Naive B cell (primary cell): ENCODE measurements around the gene RAB31. TPM values are rescaled to one million over a fixed set of nuclear protein-coding genes. Genes with fewer than 3 reads are reported as not detected.

Experiments used
- ATAC-seq, 2 donors: fragments of 150-1000 bp; cut with Tn5 transposase; 2 replicates each; pipeline ENCODE4 v1.10.0; 2021; ENCODE audit warnings: low read depth in 2 of 2, mild to moderate bottlenecking in 2 of 2, moderate library complexity in 2 of 2
- DNase-seq: peaks from one replicate; pipeline ENCODE4 v3.0.0; 2022
- H3K27ac Mint-ChIP-seq, 6 donors: one replicate each; pipeline ENCODE4 v1.8.0; 2020 to 2022; ENCODE audit warnings: mild to moderate bottlenecking in 6 of 6, mixed read lengths in 6 of 6, moderate library complexity in 5 of 6, inconsistent platforms in 2 of 6
- H3K27me3 Mint-ChIP-seq, 3 donors: one replicate each; pipeline ENCODE4 v1.8.0; 2021 to 2022; ENCODE audit warnings: mixed read lengths in 3 of 3, mild to moderate bottlenecking in 1 of 3
- H3K36me3 Mint-ChIP-seq, 2 donors: one replicate each; pipeline ENCODE4 v1.8.0; 2020 to 2022; ENCODE audit warnings: mixed read lengths in 2 of 2, inconsistent platforms in 1 of 2, mild to moderate bottlenecking in 1 of 2
- H3K4me1 Mint-ChIP-seq, 3 donors: one replicate each; pipeline ENCODE4 v1.8.0; 2020 to 2022; ENCODE audit warnings: mixed read lengths in 3 of 3, inconsistent platforms in 1 of 3, mild to moderate bottlenecking in 1 of 3, moderate library complexity in 1 of 3
- H3K4me3 Mint-ChIP-seq, 8 donors: one replicate each; pipeline ENCODE4 v1.8.0; 2020 to 2022; ENCODE audit warnings: mild to moderate bottlenecking in 8 of 8, mixed read lengths in 8 of 8, moderate library complexity in 8 of 8, inconsistent platforms in 2 of 8
- H3K9me3 Mint-ChIP-seq, 7 donors: one replicate each; pipeline ENCODE4 v1.8.0; 2020 to 2022; ENCODE audit warnings: mixed read lengths in 7 of 7, mild to moderate bottlenecking in 5 of 7, inconsistent platforms in 2 of 7, moderate library complexity in 1 of 7
- polyA plus RNA-seq, 6 donors: library from polyadenylated mRNA; unstranded; fragments of 300-500 nt; fragmentation: Illumina TruSeq; gene quantifications; one replicate each; pipeline ENCODE4 v1.2.3, GENCODE V29; 2021; ENCODE audit warnings: low read depth in 6 of 6

Gene RAB31
- polyA plus RNA-seq, 6 donors from 2014 or later: 20.7 to 66.5 (median 38.6) TPM

DNA sequence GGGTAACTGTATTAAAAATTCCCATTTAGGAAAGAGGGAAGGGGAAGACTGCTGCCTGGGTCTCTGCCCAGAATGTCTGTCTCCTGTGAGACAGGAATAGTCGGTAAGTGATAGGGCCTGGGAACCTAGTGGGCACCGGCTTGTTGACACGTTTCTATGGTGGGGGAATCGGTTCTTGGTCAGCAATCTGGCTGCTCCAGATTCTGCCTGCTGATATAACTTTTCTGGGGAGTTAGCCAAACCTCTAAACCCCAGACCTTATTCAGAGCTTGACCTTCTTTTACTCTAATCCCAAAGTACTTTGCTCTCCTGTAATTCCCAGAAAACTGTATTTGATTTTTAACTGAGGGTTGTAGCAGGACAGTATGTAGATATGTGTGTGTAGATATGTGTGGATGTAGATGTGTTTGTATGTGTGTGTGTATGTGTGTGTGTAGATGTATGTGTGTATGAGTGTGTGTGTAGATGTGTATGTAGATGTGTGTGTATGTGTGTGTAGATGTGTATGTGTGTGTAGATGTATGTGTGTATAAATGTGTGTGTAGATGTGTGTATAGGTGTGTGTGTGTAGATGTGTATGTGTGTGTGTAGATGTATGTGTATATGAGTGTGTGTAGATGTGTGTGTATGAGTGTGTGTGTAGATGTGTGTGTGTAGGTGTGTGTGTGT, 115.8 kb downstream of the RAB31 start:
- no peaks in the 10 kb centered on the region for H3K27me3 Mint-ChIP-seq
- no peak overlapping the region for H3K27ac Mint-ChIP-seq
- ATAC-seq: no peak
- no peak overlapping the region for H3K4me3 Mint-ChIP-seq
- no peak for DNase-seq
- peaks cover 0 to 9% (median 4%) of the 10 kb centered on the region in 7 donors for H3K9me3 Mint-ChIP-seq
- peaks cover 4 to 16% (median 6%) of the 10 kb centered on the region in 3 donors for H3K4me1 Mint-ChIP-seq
- peaks cover 2 to 4% of the 10 kb centered on the region in 2 donors for H3K36me3 Mint-ChIP-seq

DNA sequence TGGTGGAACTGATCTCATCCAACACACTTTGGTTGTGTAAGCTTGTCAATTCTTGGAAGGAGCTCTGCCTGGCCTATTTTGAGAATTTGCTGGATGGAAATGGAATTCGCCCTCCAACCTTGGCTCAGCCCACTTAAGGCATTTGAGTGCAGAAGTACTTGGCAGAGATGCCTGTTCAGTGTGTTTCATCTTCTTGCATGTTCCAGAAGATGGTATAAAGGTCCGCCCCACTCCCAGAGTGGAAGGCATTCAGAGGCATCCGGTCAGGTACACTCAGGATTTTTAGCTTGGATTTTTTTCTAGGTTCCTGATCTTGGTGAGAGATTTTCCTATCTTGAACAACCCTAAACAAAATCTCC, 116.4 kb downstream of the RAB31 start:
- Mint-ChIP-seq H3K27me3 (no peaks in the 10 kb centered on the region), H3K4me1 (peaks cover 4 to 16% (median 6%) of the 10 kb centered on the region in 3 donors), H3K36me3 (no peaks in the 10 kb centered on the region), H3K27ac (no peak overlapping the region), H3K4me3 (no peak overlapping the region), H3K9me3 (peaks cover 0 to 4% (median 3%) of the 10 kb centered on the region in 7 donors)
- no peak for ATAC-seq
- no peak for DNase-seq

DNA sequence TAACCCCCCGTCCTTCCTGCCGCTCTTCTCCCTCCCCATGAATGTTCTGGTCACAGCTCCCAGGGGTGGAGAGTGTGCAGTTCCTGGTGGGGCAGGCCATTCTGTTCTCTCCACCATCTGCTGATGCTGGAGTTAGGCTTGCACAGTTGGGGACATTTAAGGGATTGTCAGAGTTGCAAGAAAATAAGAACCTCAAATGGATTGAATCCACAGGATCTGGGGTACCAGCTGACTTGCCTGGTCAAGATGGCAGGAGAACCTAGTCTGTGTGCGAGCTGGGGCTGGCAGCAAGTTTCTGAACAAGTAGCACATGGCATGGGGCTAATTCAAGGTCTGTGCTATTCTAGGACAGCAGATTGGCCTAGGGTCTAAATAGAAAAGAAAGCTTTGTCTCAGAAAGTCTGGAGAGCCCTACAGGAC, 116.9 kb downstream of the RAB31 start:
- ATAC-seq (no peak), DNase-seq (no peak)
- H3K4me1 Mint-ChIP-seq: peaks cover 4 to 16% (median 6%) of the 10 kb centered on the region in 3 donors
- H3K27me3 Mint-ChIP-seq: no peaks in the 10 kb centered on the region
- H3K4me3 Mint-ChIP-seq: no peak overlapping the region
- no peaks in the 10 kb centered on the region for H3K36me3 Mint-ChIP-seq
- H3K9me3 Mint-ChIP-seq: peaks cover 0 to 4% (median 0%) of the 10 kb centered on the region in 7 donors
- peak overlapping the region in 1 of 6 donors; percentile 20 for H3K27ac Mint-ChIP-seq

DNA sequence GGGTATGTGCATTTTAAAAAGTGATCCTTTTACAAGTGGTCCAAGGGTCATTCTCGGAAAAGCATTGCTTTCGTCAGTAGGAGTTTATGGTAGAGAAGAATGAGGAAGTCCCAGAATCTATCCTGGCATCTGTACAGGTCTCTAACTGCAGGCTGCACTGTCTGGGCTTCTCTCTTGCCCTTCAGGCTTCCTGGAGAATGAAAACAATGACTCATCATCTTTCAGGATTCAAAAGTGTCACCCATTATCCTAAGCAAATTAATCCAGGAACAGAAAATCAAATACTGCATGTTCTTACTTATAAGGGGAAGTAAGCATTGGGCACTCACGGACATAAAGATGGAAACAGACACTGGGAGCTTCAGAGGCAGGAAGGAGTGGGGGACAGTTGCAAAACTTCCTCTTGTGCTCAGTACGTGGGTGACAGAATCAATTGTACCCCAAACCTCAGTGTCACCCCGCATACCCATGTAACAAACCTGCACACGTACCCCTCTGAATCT, 117.5 kb downstream of the RAB31 start:
- Mint-ChIP-seq H3K9me3 (peaks cover 0 to 4% (median 0%) of the 10 kb centered on the region in 7 donors), H3K4me3 (no peak overlapping the region), H3K27ac (peak overlapping the region in 1 of 6 donors; percentile 20), H3K36me3 (no peaks in the 10 kb centered on the region), H3K4me1 (peaks cover 4 to 16% (median 6%) of the 10 kb centered on the region in 3 donors), H3K27me3 (no peaks in the 10 kb centered on the region)
- DNase-seq (no peak), ATAC-seq (no peak)

DNA sequence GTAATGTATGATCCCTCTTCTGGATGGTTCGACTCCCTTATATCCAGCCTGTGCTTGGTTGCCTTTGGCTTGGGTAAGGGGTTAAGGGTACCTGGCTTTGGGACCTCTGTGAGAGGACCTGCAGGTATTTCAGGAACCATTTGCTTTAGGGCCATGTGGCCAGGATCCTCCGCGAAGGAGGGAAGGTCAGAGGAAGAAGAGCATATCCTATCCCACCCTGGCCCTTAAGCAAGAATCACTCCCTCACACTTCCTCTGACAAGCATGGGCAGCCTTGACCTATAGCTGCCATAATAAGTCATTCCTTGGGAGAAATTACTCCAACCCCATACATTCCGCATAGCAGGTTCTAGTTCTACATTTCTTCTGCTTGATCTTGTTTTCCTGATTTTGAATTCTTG, 118.6 kb downstream of the RAB31 start:
- Mint-ChIP-seq H3K4me1 (peaks cover 4 to 16% (median 6%) of the 10 kb centered on the region in 3 donors), H3K4me3 (no peak overlapping the region), H3K27me3 (no peaks in the 10 kb centered on the region), H3K36me3 (no peaks in the 10 kb centered on the region), H3K9me3 (peaks cover 0 to 4% (median 0%) of the 10 kb centered on the region in 7 donors), H3K27ac (peak overlapping the region in 1 of 6 donors; percentile 75)
- ATAC-seq (no peak), DNase-seq (no peak)

DNA sequence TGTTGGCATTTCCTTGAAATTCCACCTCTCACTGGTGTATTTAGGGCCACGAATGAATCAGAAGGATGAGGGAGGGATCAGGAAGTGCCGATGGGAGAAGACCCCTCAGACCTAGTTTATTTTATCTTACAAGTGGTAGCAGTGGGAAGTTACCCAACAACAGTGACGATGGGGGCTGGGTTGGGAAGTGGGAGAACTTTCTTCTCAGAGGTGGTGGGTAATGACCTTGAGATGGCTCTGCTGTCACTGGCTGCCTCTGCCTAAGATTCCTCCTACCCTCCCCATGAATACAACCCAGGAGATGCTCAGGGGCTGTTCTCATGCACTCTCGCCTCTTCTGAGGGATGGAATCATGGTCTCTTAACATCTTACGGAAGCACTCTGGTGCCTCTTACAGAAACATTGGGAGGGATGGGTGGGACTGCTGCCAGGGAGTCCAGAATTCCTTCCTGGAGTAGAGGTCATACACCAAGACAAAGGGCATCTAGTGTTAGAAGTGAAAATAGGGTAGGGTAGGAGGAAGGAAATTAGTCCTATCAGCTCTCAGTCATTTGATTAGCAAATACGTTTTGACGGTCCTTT, 119.2 kb downstream of the RAB31 start:
- H3K9me3 Mint-ChIP-seq: peaks cover 0 to 4% (median 0%) of the 10 kb centered on the region in 7 donors
- H3K4me3 Mint-ChIP-seq: no peak overlapping the region
- H3K36me3 Mint-ChIP-seq: peaks cover 0 to 4% of the 10 kb centered on the region in 2 donors
- DNase-seq (no peak), ATAC-seq (no peak)
- peak overlapping the region in 1 of 6 donors; percentile 74 for H3K27ac Mint-ChIP-seq
- peaks cover 6 to 16% (median 6%) of the 10 kb centered on the region in 3 donors for H3K4me1 Mint-ChIP-seq
- peaks cover 0 to 4% (median 0%) of the 10 kb centered on the region in 3 donors for H3K27me3 Mint-ChIP-seq

DNA sequence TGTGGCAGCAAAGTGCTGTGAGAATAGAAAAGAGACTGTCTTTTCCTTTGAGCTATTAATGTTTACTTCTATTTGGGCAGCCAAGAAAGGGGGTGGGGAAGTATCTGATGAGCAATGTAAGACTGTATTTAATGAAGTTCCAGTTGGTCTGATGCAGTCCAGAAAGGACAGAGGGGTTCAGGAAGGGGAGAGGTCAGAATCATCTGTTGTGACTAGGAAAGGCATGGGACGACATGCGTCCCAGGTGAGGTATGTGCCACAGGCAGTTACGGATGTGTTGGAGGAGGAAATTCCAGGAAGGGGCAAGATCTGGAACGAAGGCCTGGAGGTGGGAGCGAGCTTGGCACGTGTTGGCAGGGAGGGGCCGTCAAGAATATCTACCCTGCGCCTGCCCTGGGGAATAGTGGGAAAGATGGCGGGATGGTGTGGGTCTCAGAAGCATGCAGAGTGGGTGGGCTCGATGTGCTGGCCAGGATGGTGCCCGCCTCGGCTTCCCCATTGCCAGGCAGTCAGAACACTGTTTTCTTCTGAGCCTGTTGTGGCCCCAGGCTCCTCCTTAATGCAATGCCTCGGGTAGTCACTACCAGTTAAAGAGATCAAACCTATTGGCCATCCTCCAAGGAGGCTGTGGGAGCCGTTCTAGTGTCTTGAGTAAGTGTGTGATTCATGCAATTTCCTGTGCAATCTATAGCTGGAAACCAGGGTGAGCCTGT, 119.8 kb downstream of the RAB31 start:
- Mint-ChIP-seq H3K9me3 (peaks cover 0 to 4% (median 0%) of the 10 kb centered on the region in 7 donors), H3K4me1 (peaks cover 6 to 16% (median 9%) of the 10 kb centered on the region in 3 donors), H3K27me3 (peaks cover 0 to 7% (median 0%) of the 10 kb centered on the region in 3 donors), H3K36me3 (peaks cover 0 to 7% of the 10 kb centered on the region in 2 donors), H3K27ac (no peak overlapping the region), H3K4me3 (no peak overlapping the region)
- DNase-seq (no peak), ATAC-seq (no peak)

DNA sequence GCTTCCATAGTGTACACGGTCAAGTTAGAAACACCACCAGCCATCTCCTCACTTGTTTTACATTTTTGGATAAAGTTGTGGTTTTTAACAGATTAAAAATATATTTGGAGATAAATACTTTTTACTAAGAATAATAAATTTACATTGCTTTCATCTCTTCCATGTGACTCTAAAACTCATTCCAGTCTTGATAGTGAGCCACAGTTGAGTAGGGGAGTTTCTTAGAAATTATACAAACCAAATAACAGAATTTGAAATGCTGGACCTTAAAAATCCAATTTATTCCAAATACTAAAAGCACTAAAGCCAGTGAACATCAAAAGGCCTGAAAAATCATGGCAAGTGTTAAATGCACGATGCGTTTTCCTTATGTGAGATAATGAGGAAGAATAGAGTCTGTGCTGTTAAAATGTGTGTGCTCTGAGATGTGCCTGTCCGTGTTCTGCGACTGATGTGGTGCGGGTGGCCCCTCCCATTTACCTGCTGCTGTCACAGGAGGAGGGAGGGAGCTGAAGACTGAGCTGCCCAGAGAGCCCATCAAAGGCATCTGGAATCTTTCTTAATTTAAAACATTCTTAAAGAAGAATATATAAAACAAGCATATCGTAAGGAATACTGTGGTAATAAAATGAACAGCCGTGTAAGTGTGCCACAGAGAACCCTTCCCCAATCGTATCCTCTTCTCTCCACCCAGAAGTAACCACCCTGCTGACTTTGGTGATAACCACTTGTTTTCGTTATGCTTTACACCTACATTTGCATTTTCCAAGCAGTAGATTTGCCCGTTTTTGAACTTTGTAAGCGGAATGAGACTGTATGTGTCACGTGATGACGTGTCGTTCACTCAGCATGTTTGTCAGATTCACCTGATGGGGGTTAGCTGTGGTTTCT, 120.7 kb downstream of the RAB31 start:
- DNase-seq (no peak), ATAC-seq (no peak)
- H3K27ac Mint-ChIP-seq: no peak overlapping the region
- H3K4me1 Mint-ChIP-seq: peaks cover 6 to 16% (median 9%) of the 10 kb centered on the region in 3 donors
- peaks cover 0 to 7% of the 10 kb centered on the region in 2 donors for H3K36me3 Mint-ChIP-seq
- peaks cover 0 to 4% (median 0%) of the 10 kb centered on the region in 7 donors for H3K9me3 Mint-ChIP-seq
- H3K4me3 Mint-ChIP-seq: no peak overlapping the region
- peaks cover 0 to 7% (median 0%) of the 10 kb centered on the region in 3 donors for H3K27me3 Mint-ChIP-seq

DNA sequence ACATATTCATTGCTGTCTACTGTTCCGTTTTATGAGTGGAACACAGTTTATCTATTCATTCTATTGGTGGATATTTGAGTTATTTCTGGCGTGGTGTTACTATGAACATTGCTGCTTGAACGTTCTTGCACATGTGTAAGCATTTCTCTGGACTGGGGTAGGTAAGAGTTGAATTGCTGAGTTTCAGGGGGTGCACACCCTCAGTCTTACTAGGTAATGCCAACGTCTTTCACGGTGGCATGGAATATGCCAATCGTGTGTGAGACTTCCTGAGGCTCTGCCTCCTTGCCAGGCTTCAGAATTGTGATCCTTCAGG, 121.3 kb downstream of the RAB31 start:
- ATAC-seq (no peak), DNase-seq (no peak)
- H3K9me3 Mint-ChIP-seq: peaks cover 0 to 4% (median 0%) of the 10 kb centered on the region in 7 donors
- H3K36me3 Mint-ChIP-seq: peaks cover 0 to 7% of the 10 kb centered on the region in 2 donors
- H3K27ac Mint-ChIP-seq: no peak overlapping the region
- H3K4me1 Mint-ChIP-seq: peaks cover 6 to 16% (median 9%) of the 10 kb centered on the region in 3 donors
- H3K27me3 Mint-ChIP-seq: peaks cover 0 to 7% (median 0%) of the 10 kb centered on the region in 3 donors
- H3K4me3 Mint-ChIP-seq: no peak overlapping the region

DNA sequence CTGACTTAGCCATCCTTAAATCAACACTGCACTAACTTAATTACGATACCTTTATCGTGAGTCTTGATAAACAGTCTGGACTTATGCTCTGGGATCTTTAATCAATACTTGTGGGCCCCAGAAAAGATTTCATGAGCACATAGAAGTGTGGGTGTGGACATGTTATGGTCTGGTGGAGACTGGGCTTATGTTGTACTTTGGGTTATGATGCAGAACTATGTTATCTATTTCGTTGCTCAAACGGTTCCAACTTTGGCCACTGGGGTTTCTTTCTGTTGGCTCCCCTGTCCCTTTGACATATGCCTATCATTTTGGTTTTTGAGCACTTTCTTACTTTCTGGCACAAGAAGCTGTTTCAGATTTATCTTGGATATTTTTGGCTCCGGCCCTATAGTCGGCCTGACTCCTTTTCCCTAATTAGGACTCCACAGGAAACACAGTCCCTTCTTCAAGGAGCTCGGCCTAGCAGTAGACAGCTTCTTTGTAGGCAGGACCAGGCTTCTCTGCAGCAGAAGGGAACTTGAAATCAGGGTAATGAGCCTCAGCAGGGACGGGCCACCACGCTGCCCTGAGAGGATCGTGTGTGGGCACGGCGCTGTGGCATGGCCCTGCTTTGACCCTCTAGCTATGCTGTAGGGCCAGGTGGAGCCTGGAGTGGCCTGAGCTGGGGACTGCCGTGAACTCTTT, 123.1 kb downstream of the RAB31 start:
- ATAC-seq: no peak
- no peak overlapping the region for H3K4me3 Mint-ChIP-seq
- peaks cover 0 to 4% (median 0%) of the 10 kb centered on the region in 7 donors for H3K9me3 Mint-ChIP-seq
- peaks cover 0 to 5% (median 3%) of the 10 kb centered on the region in 3 donors for H3K4me1 Mint-ChIP-seq
- DNase-seq: no peak
- peaks cover 0 to 9% (median 0%) of the 10 kb centered on the region in 3 donors for H3K27me3 Mint-ChIP-seq
- H3K36me3 Mint-ChIP-seq: peaks cover 0 to 7% of the 10 kb centered on the region in 2 donors
- no peak overlapping the region for H3K27ac Mint-ChIP-seq

DNA sequence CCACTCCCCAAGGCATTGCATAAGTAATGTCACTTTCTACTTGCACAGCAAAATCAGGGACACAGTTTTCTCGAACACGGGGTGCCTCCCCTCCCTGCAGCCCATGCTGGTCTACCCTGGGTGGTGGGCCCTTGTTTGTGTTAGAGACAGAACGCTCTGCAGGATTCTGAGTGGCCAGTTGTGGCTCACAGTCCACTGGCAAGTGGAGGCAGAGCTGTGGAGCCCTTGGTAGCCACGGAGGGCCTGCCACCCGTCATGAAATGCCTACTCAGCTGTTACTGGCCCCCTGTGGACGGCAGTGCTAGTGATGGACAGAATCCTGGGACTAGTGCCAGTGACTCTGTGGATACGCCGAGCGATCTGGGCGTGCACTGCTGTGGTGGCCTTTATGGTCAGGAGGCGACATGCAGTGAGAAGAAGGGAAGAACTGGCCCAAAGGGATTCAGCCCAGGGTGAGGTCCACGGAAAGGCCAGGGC, 123.7 kb downstream of the RAB31 start:
- peaks cover 0 to 4% (median 0%) of the 10 kb centered on the region in 7 donors for H3K9me3 Mint-ChIP-seq
- peaks cover 0 to 15% (median 3%) of the 10 kb centered on the region in 3 donors for H3K27me3 Mint-ChIP-seq
- no peak overlapping the region for H3K4me3 Mint-ChIP-seq
- ATAC-seq: no peak
- DNase-seq: no peak
- peak overlapping the region in 1 of 6 donors; percentile 55 for H3K27ac Mint-ChIP-seq
- peaks cover 0 to 13% of the 10 kb centered on the region in 2 donors for H3K36me3 Mint-ChIP-seq
- H3K4me1 Mint-ChIP-seq: peaks cover 0 to 5% (median 3%) of the 10 kb centered on the region in 3 donors

DNA sequence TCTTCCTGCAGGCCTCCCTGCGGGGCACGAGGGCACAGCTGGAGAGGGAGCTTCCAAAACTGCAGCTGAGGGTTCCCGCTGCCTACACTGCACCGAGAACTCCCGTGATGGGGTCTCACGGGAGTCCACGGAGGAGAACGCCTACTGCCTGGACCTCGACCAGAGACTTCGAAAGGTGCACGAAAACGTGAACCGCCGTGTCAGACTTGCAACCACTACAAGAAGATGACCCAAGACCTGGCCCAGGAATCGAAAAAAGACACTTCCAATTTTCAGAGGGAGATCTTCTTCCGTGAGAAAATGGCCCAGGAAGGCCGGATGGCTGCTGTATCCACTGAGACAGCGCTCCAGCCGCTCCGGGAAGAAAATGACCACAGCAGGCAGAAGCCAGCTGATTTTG, 124.8 kb downstream of the RAB31 start:
- Mint-ChIP-seq H3K4me1 (peaks cover 0 to 5% (median 0%) of the 10 kb centered on the region in 3 donors), H3K9me3 (peaks cover 0 to 1% (median 0%) of the 10 kb centered on the region in 7 donors), H3K4me3 (no peak overlapping the region), H3K27ac (no peak overlapping the region), H3K27me3 (peaks cover 0 to 17% (median 7%) of the 10 kb centered on the region in 3 donors), H3K36me3 (peaks cover 4 to 15% of the 10 kb centered on the region in 2 donors)
- DNase-seq (no peak), ATAC-seq (no peak)
